Skeletal muscle cell (primary cell): ENCODE measurements around the gene EPB41L5.
"Not testable (repeated sequence)": the region's sequence is repeated elsewhere in the genome, so short reads cannot be mapped to it uniquely, and the experiment has no call there.

ENCODE experiments used
- DNase-seq: peaks from one replicate; pipeline ENCODE4 v3.0.0-alpha.2; 2010; ENCODE audit warnings: low read depth
- H3K4me3 ChIP-seq: 2 replicates; pipeline ENCODE4 v1.5.1; 2011; ENCODE audit warnings: low read depth, mild to moderate bottlenecking, control low read depth, low read length, moderate library complexity

The EPB41L5 gene

GRCh38 chr2:120132691-120133090 lies 119.8 kb downstream of the EPB41L5 start:
- DNase-seq = no peak
- no peak overlapping the region for H3K4me3 ChIP-seq

DNA sequence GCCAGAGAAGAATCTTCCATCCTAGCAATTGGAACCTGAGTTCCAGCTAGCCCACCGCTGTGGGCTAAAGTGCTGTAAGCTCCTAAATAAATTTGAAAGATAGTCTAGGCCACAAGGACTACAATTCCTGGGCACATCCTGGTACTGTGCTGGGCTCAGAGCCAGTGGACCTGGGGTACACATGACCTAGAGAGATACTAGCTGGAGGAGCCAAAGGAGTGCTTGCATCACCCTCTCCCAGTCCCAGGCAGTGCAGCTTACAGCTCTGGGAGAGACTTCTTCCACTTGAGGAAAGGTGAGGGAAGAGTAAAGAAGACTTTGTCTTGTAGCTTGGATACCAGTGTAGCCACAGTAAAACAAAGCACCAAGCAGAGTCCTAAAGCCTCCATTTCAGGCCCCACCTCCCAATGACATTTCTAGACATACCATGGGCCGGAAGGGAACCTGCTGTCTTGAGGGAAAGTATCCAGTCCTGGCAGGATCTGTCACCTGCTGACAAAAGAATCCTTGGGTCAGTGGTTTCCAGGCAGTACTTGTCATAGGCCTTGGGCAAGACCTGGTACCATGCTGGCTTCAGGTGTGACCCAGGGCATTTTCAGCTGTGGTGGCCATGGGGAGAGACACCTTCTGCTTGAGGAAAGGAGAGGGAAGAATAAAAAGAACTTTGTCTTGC lies 120.8 kb downstream of the EPB41L5 start:
- DNase-seq = no peak
- H3K4me3 ChIP-seq = no peak overlapping the region

GRCh38 chr2:120134263-120134662 lies 121.4 kb downstream of the EPB41L5 start:
- peak; percentile 79 for DNase-seq
- H3K4me3 ChIP-seq = no peak overlapping the region

DNA sequence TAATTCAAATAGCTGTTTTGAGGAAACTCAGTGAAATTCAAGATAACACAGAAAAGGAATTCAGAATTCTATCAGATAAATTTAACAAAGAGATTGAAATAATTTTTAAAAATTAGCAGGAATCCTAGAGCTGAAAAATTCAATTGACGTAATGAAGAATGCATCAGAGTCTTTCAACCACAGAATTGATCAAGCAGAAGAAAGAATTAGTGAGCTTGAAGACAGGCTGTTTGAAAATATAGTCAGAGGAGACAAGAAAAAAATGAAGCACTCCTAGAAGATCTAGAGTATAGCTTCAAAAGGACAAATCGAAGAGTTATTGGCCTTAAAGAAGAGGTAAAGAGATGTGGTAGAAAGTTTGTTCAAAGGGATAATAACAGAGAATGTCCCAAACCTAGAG lies 122.1 kb downstream of the EPB41L5 start:
- not testable (repeated sequence) for DNase-seq, H3K4me3 ChIP-seq

- no peak for DNase-seq
These were observed 128.0 kb downstream of the EPB41L5 start for GRCh38 chr2:120140866-120141265.

DNA sequence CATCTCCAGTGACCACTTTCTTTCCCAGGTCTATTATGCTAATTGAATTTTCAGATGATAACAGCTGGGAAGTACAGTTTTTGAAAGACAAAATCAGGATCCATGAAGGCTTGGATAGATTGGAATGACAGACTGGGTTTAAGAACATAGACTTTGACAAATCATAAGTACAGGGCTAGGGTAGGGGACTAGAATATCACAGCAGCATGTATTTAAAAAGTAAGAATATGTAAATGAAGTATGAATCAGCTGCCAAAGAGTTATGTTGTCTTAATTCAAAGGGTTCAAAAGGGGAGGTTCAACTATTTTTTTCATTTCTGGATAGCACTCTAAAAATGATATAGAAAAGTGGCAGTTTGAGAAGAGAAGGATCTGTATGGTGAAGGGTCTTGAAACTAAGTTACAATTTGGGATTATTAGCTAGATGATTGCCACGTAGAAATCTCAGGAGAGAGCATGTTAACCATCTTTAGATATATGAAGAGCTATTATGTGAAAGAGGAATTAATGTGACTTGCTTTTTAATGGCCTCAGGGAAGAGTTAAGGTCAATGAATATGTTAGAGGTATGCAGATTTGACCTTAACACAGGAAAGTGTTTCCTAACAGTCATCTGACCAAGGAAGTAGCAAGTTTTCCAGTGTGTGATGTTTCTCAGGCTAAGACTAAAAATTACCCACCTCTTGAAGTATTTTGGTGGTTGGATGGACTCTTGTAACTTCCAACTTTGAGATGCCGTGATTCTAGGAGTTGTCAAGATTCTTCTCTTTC lies 128.6 kb downstream of the EPB41L5 start:
- DNase-seq = no peak
- H3K4me3 ChIP-seq = no peak overlapping the region

More at GRCh38 chr2:120140866-120141265, 128.0 kb downstream of the EPB41L5 start:
- no peak overlapping the region for H3K4me3 ChIP-seq

- no peak for DNase-seq
- H3K4me3 ChIP-seq = no peak overlapping the region
These were observed 129.8 kb downstream of the EPB41L5 start for GRCh38 chr2:120142528-120143219.

DNA sequence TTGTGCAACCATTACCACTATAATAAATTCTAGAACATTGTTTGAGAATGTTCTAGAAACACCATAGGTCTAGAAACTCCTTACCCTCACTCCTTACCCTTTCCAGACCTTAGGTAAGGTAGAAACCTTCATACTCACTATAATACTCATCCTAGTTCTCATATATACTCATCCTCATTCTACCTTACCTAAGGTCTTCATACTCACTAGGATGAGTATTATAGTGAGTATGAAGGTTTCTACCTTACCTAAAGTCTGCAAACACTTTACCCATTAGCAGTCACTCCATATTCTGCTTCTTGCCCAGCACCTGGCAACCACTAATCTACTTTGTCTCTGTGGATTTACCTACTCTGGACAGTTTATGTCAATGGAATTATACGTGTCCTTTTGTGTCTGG lies 135.4 kb downstream of the EPB41L5 start:
- no peak overlapping the region for H3K4me3 ChIP-seq
- DNase-seq = no peak

DNA sequence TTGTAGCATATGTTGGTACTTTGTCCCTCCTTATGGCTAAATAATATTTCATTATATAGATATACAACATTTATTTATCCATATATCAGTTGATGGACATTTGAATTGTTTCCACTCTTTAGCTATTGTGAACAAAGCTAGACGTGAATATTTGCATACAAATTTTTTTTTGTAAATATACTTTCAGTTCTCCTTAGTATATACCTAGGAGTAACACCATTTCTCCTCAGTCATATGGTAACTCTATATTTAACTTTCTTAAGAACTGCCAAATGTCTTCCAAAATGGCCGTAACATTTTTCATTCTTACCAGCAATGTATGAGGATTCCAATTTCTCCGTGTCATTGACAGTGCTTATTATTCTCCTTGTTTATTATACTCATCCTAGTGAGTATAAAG lies 135.8 kb downstream of the EPB41L5 start:
- H3K4me3 ChIP-seq = no peak overlapping the region
- DNase-seq = no peak

DNA sequence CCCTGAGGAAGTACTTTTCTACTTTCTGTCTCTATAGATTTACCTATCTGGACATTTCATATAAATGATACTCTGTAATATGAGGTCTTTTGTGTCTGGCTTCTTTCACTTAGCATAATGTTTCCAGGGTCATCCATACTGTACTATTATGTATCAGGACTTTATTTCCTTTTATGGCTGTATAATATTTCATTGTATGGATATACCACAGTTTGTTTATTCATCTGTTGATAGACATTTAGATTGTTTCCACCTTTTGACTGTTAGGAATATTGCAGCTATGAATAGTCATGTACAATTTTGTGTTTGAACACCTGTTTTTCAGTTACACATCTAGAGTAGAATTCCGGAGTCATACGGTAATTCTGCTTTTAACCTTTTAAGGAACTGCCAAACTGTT lies 136.5 kb downstream of the EPB41L5 start:
- DNase-seq = no peak
- no peak overlapping the region for H3K4me3 ChIP-seq

GRCh38 chr2:120150040-120150482 lies 137.2 kb downstream of the EPB41L5 start:
- DNase-seq = no peak
- H3K4me3 ChIP-seq = no peak overlapping the region

GRCh38 chr2:120155308-120155707 lies 142.4 kb downstream of the EPB41L5 start:
- H3K4me3 ChIP-seq = no peak overlapping the region
- no peak for DNase-seq

GRCh38 chr2:120158658-120159057 lies 145.8 kb downstream of the EPB41L5 start:
- DNase-seq, H3K4me3 ChIP-seq: not testable (repeated sequence)

DNA sequence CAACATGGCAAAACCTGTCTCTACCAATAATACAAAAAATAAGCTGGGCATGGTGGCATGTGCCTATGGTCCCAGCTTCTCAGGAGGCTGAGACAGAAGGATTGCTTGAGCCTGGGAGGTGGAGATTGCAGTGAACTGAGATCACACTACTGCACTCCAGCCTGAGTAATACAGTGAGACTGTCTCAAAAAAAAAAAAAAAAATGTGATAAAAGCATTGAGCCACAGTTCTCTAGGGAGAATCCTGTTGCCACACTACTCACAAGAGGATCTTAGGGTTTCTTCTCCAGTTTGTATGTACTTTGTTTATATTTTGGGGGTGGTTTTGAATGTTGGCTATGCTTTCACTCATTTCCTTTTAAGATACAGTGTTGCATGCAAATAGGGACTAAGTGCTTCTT lies 148.3 kb downstream of the EPB41L5 start:
- DNase-seq = no peak
- no peak overlapping the region for H3K4me3 ChIP-seq

GRCh38 chr2:120162716-120163115 lies 149.8 kb downstream of the EPB41L5 start:
- H3K4me3 ChIP-seq = no peak overlapping the region
- no peak for DNase-seq

DNA sequence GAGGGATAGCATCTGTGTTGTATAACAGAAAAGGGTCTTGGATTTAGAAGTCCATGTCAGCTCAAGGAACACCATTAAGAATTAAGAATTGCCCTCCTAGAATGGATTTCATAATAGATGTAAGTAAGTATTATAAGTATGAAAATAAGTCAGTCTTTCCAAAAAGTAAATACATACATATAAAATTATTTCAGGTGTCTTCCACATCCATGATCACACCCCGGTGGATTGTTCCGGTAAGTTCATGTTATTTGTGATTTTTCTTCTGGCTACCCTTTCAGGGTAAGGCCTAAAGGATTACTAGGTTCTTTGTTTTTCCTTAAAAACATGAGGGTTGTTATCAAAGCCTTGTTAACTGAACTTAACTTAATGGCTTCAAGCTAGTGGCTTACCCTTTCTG lies 154.4 kb downstream of the EPB41L5 start:
- DNase-seq = no peak
- no peak overlapping the region for H3K4me3 ChIP-seq

GRCh38 chr2:120169020-120169419 lies 156.1 kb downstream of the EPB41L5 start:
- no peak overlapping the region for H3K4me3 ChIP-seq
- DNase-seq = no peak

- no peak overlapping the region for H3K4me3 ChIP-seq
- peak; percentile 22 for DNase-seq
These were observed 162.2 kb downstream of the EPB41L5 start for GRCh38 chr2:120174963-120175581.

DNA sequence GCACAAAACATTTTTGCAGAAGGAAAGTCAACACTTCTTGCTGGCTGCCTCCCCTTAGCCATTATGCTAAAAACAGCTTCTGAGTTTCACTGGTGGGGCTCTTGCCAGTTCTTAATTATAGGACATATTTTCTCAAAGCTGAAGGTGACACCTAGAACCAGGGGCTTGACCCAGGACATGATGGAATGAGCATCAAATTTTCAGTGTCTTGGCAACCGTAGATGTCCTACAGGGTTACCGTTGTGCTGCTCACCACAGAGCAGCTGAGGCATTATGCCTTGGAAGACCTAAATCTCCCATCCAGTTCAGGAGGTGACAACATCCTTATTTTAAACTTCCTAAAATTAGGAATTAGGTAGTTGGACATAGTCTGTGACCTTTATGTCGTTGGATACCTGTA lies 163.6 kb downstream of the EPB41L5 start:
- DNase-seq = no peak
- no peak overlapping the region for H3K4me3 ChIP-seq

DNA sequence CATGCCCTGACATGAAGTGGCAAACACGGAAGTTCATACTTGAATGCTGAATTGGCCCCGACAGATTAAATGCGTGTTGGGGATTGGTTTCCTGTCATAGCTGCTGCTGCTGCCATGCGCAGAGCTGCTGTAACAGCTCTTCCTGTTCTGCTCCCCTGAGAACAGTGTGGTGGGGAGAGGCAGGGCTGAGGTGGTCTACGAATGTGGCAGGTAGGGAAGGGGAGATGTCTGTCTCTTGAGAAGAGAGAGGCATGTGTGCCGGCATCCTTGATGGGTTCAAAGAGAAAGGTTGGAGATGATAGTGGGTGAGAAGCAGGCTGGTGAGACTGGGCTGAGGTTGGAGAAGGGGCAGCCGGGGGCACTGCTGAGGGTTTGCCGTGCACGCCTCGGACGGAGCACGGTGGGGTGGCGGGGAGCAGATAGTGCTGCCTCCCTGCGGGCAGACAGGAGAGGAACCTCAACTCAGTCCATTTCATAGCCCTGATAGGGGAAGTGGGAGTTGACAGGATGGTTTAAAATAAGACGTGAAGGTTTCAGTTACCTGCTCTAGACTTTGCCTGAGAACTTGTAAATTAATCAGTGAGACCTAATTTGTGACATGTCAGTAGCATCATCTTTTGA lies 164.2 kb downstream of the EPB41L5 start:
- no peak overlapping the region for H3K4me3 ChIP-seq
- DNase-seq = no peak
